HG03378 (cell line): ENCODE results near the gene RAB8B.

ENCODE experiments used
- ATAC-seq: cut with Tn5 transposase; IDR thresholded peaks from one replicate; pipeline ENCODE4 v1.9.1; 2021; ENCODE audit warnings: mild to moderate bottlenecking, moderate library complexity; ENCODE audit not compliant: unreplicated experiment

RAB8B gene

GRCh38 chr15:63188926-63189871 lies at the start of gene RAB8B:
TSS of gene RAB8B (plus strand) at chr15:63189606. CDS start at chr15:63189625, 19 bp downstream.
- peak; percentile 56 for ATAC-seq

DNA sequence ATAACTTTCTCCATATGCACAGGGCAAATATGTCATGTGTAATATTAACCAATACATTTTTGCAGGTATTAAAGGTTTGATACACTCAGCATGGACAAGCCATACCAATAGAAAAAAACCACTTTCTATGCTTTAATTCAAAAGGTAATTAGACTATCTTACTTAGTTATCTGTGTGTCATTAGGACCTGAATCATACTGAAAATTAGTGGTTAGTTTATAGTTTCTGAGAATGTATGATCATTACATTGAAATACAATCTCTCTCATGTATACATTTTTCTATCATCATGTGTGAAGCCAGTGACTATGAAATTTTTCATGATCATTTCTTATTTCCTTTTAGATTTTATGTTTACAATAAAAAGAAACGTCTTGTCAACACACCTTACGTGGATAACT lies 48.5 kb upstream of the RAB8B start:
- no peak for ATAC-seq

- no peak for ATAC-seq
These were observed 44.0 kb upstream of the RAB8B start for GRCh38 chr15:63145426-63145825.

DNA sequence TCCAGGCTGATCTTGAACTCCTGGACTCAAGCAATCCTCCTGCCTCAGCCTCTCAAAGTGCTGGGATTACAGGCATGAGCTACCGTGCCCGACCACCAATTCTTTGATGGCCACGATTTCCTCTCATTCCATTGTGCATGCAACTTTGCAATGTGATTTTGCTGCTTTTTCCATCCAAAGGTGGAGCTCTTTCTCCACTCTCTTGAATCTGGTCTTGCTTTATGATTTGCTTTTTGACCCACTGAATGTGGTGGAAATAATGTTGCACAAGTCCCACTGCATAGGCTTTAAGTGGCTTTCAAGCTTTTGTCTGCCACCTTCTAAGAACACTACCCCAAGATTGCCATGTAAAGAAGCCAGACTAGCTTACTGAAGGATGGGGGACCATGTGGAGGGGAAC lies 42.7 kb upstream of the RAB8B start:
- ATAC-seq: no peak

DNA sequence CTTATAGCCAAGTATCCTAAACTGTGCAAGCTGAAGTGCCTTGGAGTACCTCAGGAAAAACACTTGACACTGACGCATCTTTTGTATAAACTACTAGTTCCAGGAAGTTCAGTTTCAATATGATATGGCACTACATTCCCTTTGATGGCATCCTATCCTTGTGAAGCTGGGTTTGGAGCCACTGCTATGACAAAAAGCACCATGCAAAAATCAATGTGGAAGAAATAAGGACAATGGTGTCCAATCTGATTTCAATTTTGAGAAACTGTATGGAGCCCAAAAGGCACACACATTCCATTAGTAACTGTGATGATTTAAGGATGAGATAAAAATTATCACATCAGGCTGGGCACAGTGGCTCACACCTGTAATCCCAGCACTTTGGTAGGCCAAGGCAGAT lies 37.7 kb upstream of the RAB8B start:
- ATAC-seq: no peak

DNA sequence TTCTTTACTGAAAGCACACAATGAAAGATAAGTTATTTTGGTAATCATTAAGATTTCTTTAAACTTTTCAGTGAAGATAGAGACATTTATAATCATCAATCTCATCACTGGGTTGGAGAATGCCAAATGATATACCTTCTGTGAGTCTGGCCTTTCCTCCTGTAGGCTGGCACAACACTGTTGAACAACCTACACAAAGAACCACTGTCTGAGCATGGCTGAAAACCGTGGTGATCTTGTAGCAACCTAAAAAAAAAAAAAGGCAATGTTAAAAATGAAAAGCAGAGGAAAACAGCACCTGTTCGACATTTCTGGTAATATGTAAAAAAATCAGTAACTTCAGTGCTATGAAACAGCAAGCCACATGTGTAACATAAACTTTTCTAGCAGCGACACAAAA lies 33.9 kb upstream of the RAB8B start:
- no peak for ATAC-seq

DNA sequence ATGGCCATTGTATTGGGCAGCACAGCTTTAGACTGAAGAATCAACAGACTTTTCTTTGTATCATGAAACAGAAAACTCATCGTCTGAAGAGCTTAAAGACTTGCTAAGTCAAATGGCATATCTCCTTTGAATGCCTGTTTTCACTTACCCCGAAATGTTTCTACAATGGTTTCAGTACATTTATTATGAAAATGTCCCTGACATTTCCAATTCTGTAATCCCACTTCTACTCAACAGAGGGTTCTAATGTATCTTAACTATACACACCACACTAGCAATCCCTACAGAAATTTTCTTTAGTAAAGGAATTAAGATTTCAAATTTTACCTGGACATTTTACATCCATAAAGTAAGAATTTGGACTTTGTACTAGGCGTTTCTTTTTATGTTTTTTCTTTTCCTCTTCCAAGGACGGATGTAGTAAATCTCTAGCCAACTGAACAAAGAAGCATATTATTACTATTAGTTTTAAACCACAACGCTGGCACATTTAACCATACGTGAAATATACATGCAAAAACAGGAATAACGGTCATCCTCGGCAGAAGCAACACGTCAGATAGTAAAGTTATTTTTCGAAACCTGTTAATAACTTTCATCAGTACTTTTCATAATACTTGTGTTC lies 33.2 kb upstream of the RAB8B start:
- ATAC-seq: no peak

GRCh38 chr15:63156755-63157117 lies 32.7 kb upstream of the RAB8B start:
- no peak for ATAC-seq

- ATAC-seq: peak; percentile 83
These were observed 32.1 kb upstream of the RAB8B start, which contains the start of gene RPS27L for GRCh38 chr15:63157118-63157843. TSS of gene RPS27L (minus strand) at chr15:63157477. CDS start at chr15:63157405, 72 bp downstream.

GRCh38 chr15:63157891-63158431 lies 31.4 kb upstream of the RAB8B start:
- ATAC-seq: peak; percentile 16

DNA sequence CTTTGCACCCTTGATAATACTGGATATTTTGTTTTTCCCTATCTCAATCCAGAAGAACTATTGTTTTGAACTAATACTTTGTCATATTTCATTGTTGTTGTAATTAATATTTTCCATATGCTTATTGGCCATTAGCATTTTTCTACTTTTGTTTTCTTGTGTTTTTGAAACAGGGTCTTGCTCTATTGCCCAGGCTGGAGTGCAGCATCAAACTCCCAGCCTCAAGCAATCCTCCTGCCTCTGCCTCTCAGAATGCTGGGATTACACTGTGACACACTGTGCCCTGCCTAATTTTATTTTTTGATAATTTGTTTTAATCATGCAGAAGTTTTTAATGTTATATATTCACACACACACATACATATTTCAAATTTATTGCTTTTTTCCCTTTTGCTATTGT lies 28.8 kb upstream of the RAB8B start:
- no peak for ATAC-seq

GRCh38 chr15:63163217-63163616 lies 26.2 kb upstream of the RAB8B start:
- ATAC-seq: no peak

GRCh38 chr15:63165166-63165859 lies 24.1 kb upstream of the RAB8B start:
- no peak for ATAC-seq

- no peak for ATAC-seq
These were observed 23.2 kb upstream of the RAB8B start for GRCh38 chr15:63166219-63166618.

DNA sequence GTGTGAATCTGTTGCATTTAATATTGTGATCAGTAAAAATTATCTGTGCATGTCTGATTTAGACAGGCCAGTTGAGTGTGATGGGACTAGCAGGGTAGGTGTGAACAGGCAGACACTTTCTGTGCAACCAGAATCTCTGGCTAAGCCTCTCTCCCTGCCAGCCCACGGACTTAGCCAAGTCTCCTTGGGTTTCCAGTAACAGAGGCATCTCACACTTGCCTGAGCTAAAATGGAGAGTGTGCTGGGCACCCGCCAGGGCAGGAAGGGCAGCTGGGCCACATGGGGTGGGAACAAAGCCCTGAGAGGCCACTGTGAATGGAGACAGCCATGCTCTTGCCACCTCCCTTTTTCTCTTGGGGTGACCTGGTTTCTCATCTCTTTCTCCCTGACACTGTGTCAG lies 19.6 kb upstream of the RAB8B start:
- no peak for ATAC-seq

DNA sequence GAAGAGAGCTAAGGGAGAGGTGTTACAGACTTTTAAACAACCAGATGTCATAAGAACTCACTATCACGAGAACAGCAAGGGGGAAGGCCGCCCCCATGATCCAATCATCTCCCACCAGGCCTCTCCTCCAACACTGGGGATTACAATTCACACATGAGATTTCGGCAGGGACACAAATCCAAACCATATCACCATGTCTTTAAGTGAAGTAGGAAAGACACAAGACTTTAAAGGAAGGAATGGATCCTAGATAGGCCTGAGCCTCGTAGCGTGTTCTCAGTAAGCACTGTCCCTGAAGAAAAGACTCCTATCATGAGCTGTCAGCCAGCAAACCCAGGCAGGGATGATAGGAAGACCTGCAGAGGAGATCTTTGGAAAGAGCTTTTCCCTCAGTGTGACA lies 17.0 kb upstream of the RAB8B start:
- no peak for ATAC-seq

DNA sequence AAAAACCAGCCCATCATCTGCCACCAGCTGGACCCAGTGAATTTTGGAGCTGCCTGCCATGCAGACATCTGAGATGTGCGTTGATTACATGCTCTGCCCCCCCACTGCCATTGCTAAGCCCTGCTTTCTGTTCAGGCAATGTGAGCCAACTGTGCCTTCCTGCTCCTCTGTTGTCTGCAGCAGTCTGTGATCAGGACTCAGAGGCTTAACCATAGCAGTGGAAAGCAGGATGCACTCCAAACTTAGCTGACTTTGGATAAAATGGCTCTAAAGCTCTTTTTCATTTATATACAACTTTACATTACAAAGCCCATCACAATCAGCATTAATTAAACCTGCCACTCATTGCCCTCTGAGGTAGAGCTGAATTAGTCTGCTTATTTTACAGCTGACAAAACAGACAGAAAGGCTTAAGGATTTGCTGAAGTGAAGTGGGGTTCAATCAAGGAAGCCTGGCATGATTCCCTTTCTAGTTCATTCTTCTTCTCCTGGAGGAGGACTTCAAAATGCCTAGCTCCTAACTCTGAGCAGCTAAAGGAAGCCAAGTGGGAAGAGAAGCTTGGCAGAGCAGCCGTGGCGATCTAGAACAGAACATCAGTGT lies 16.5 kb upstream of the RAB8B start:
- ATAC-seq: no peak

- ATAC-seq: no peak
These were observed 13.1 kb upstream of the RAB8B start for GRCh38 chr15:63176302-63176701.

- ATAC-seq: no peak
These were observed 11.4 kb upstream of the RAB8B start for GRCh38 chr15:63178034-63178433.

DNA sequence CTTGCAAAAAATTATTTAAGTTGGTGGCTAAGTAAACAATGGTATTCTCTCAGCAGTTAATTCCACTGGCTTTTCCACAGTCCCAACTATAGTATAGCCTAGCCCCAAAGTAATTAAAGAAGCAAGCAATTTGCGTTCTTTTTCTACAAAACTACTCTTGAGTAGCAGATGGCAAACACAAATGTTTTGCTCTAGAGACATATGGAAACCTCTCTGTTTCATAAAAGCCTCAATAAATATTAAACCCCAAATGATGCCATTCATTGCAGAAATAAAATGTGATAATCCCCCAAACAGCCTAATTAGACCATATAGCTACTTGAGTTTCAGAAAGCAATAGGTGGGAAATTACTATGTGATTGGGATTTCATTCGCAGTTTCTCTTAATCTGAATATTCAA lies 8.7 kb upstream of the RAB8B start:
- ATAC-seq: no peak
